Vagina (tissue), 2 donors: ENCODE measurements around the gene RAPGEF3. TPM values are rescaled to one million over a fixed set of nuclear protein-coding genes. Genes with fewer than 3 reads are reported as not detected.

Source experiments
- DNase-seq, 2 donors: peaks; one replicate each; pipeline ENCODE4 v3.0.0-alpha.2; 2017; ENCODE audit errors: extremely low spot score in 2 of 2
- H3K27ac ChIP-seq: fragments of 200-600 bp; sonication (generic); one replicate; pipeline ENCODE4 v1.5.1; 2019
- H3K27me3 ChIP-seq: fragments of 200-600 bp; sonication (generic); one replicate; pipeline ENCODE4 v1.5.1; 2019
- H3K36me3 ChIP-seq, 2 donors: fragments of 200-600 bp; sonication (generic); one replicate each; pipeline ENCODE4 v1.5.1; 2017 to 2019
- H3K4me1 ChIP-seq: fragments of 200-600 bp; sonication (generic); one replicate; pipeline ENCODE4 v1.5.1; 2019
- H3K4me3 ChIP-seq, 2 donors: fragments of 200-600 bp; sonication (generic); 1 replicate in 1 of 2; 2 replicates in 1 of 2; pipeline ENCODE4 v1.5.1; 2016 to 2019
- H3K9me3 ChIP-seq: fragments of 200-600 bp; sonication (generic); one replicate; pipeline ENCODE4 v1.5.1; 2019
- CTCF ChIP-seq, 3 experiments: fragments of 450-650 bp in 2 of 3; fragments of 200-600 bp in 1 of 3; sonication (generic) in 1 of 3; IDR thresholded peaks; one replicate each; pipeline ENCODE4 v1.5.1; 2017 to 2019; ENCODE audit warnings: antibody characterized with exemption in 3 of 3, mild to moderate bottlenecking in 2 of 3, moderate library complexity in 2 of 3
- POLR2A ChIP-seq, 2 donors: fragments of 450-650 bp; IDR thresholded peaks; one replicate each; pipeline ENCODE4 v1.6.1; 2017; ENCODE audit warnings: antibody characterized with exemption in 2 of 2, mild to moderate bottlenecking in 2 of 2, moderate library complexity in 2 of 2
- POLR2AphosphoS5 ChIP-seq, 2 donors: sonication (generic); formaldehyde crosslinking; IDR thresholded peaks; one replicate each; pipeline ENCODE4 v1.9.0; 2017; ENCODE audit warnings: antibody characterized with exemption in 2 of 2, mild to moderate bottlenecking in 2 of 2, low read depth in 1 of 2; ENCODE audit not compliant: insufficient read depth in 1 of 2
- intact Hi-C: fragments of 100-400 bp; cut with DNase I; formaldehyde crosslinking; loops from one replicate; pipeline ENCODE4 v1.15.1; 2023
- total RNA-seq: library from RNA; depleted of rRNA; stranded (reverse); fragments of >200 nt; gene quantifications from one replicate; pipeline ENCODE4 v1.2.3, GENCODE V29; 2016

The RAPGEF3 gene
- total RNA-seq, 1 donor from 2014 or later = 52.3 TPM

- Histone ChIP-seq H3K27ac (no peak overlapping the region), H3K4me1 (peaks cover 28% of the 10 kb centered on the region), H3K9me3 (no peaks in the 10 kb centered on the region), H3K4me3 (no peak overlapping the region), H3K27me3 (no peaks in the 10 kb centered on the region), H3K36me3 (peaks cover 0 to 8% of the 10 kb centered on the region in 2 donors)
- intact Hi-C loops = no loop called here
- no peak for DNase-seq
- TF ChIP-seq POLR2A (IDR thresholded peaks at IDR 0.05) = no peak
- no peak for TF ChIP-seq CTCF (IDR thresholded peaks at IDR 0.05)
- no peak for TF ChIP-seq POLR2AphosphoS5 (IDR thresholded peaks at IDR 0.05; ENCODE audit: insufficient read depth in 1 of 2, low read depth in 1 of 2)
These were observed 9.8 kb downstream of the RAPGEF3 start for GRCh38 chr12:47748899-47749298.

- Histone ChIP-seq H3K9me3 (no peaks in the 10 kb centered on the region), H3K36me3 (peaks cover 0 to 8% of the 10 kb centered on the region in 2 donors), H3K4me1 (peaks cover 23% of the 10 kb centered on the region), H3K27me3 (no peaks in the 10 kb centered on the region), H3K27ac (no peak overlapping the region), H3K4me3 (no peak overlapping the region)
- DNase-seq = no peak
- intact Hi-C loops = no loop called here
- no peak for TF ChIP-seq POLR2A (IDR thresholded peaks at IDR 0.05)
- TF ChIP-seq POLR2AphosphoS5 (IDR thresholded peaks at IDR 0.05; ENCODE audit: insufficient read depth in 1 of 2, low read depth in 1 of 2) = no peak
- no peak for TF ChIP-seq CTCF (IDR thresholded peaks at IDR 0.05)
These were observed 10.2 kb downstream of the RAPGEF3 start for GRCh38 chr12:47748507-47748828.

GRCh38 chr12:47747596-47748506, 10.8 kb downstream of the RAPGEF3 start:
- no peaks in the 10 kb centered on the region for H3K9me3 ChIP-seq
- peaks cover 17% of the 10 kb centered on the region for H3K4me1 ChIP-seq
- intact Hi-C loops = no loop called here
- no peak for DNase-seq
- H3K36me3 ChIP-seq = peaks cover 0 to 8% of the 10 kb centered on the region in 2 donors
- TF ChIP-seq CTCF (IDR thresholded peaks at IDR 0.05) = no peak
- no peak for TF ChIP-seq POLR2AphosphoS5 (IDR thresholded peaks at IDR 0.05; ENCODE audit: insufficient read depth in 1 of 2, low read depth in 1 of 2)
- H3K27me3 ChIP-seq = no peaks in the 10 kb centered on the region
- no peak overlapping the region for H3K4me3 ChIP-seq
- H3K27ac ChIP-seq = no peak overlapping the region

- Histone ChIP-seq H3K27me3 (no peaks in the 10 kb centered on the region), H3K4me3 (no peak overlapping the region), H3K4me1 (peaks cover 10% of the 10 kb centered on the region), H3K27ac (no peak overlapping the region), H3K36me3 (peaks cover 0 to 8% of the 10 kb centered on the region in 2 donors), H3K9me3 (no peaks in the 10 kb centered on the region)
- DNase-seq = no peak
- intact Hi-C loops = no loop called here
- TF ChIP-seq CTCF (IDR thresholded peaks at IDR 0.05) (no peak), POLR2A (IDR thresholded peaks at IDR 0.05) (no peak), POLR2AphosphoS5 (IDR thresholded peaks at IDR 0.05; ENCODE audit: insufficient read depth in 1 of 2, low read depth in 1 of 2) (no peak)
These were observed 11.6 kb downstream of the RAPGEF3 start for GRCh38 chr12:47747126-47747525.

GRCh38 chr12:47746523-47746922, 12.2 kb downstream of the RAPGEF3 start:
- intact Hi-C loops = no loop called here
- TF ChIP-seq CTCF (IDR thresholded peaks at IDR 0.05) = no peak
- TF ChIP-seq POLR2A (IDR thresholded peaks at IDR 0.05) = no peak
- TF ChIP-seq POLR2AphosphoS5 (IDR thresholded peaks at IDR 0.05; ENCODE audit: insufficient read depth in 1 of 2, low read depth in 1 of 2) = no peak
- Histone ChIP-seq H3K9me3 (no peaks in the 10 kb centered on the region), H3K4me1 (peaks cover 5% of the 10 kb centered on the region), H3K4me3 (no peak overlapping the region), H3K27me3 (no peaks in the 10 kb centered on the region), H3K36me3 (peaks cover 0 to 8% of the 10 kb centered on the region in 2 donors), H3K27ac (no peak overlapping the region)
- no peak for DNase-seq
